ENCODE results near the gene C9orf153. TPM values are rescaled to one million over a fixed set of nuclear protein-coding genes. Genes with fewer than 3 reads are reported as not detected.

The C9orf153 gene
- total RNA-seq, 5 donors from 2014 or later (not counting 1 experiment from before 2014, with no cell fraction given), result 0.38 to 0.90 (median 0.55) TPM; not detected in 1

- POLR2A ChIA-PET, result no interaction called here
- Mint-ChIP-seq H3K9me3 (no peaks in the 10 kb centered on the region), H3K4me1 (peaks cover 42 to 54% (median 54%) of the 10 kb centered on the region in 3 donors), H3K27me3 (no peaks in the 10 kb centered on the region), H3K27ac (no peak overlapping the region), H3K4me3 (no peak overlapping the region), H3K36me3 (peaks cover 37% of the 10 kb centered on the region)
- no CpG with 5 or more reads among the region's 1 CpG for WGBS (ENCODE audit: insufficient coverage)
- H3K36me3 ChIP-seq (ENCODE audit: control insufficient read depth in 2 of 2, extremely low read depth in 1 of 2, insufficient read depth in 1 of 2, low read length in 1 of 2), result peaks cover 0 to 24% of the 10 kb centered on the region in 2 donors
- ATAC-seq (replicated peaks in 1 of 4), result no peak
- peaks cover 2 to 14% of the 10 kb centered on the region in 2 experiments for H3K4me1 ChIP-seq (ENCODE audit: control insufficient read depth in 1 of 2, extremely low read depth in 1 of 2, insufficient read depth in 2 of 2, low read length in 2 of 2)
- no peak overlapping the region for H3K4me3 ChIP-seq (ENCODE audit: control insufficient read depth in 1 of 2, extremely low read depth in 1 of 2, low read length in 1 of 2)
- H3K27me3 ChIP-seq (replicated peaks in 1 of 2; ENCODE audit: control insufficient read depth in 2 of 2, extremely low read depth in 1 of 2, insufficient read depth in 2 of 2, low read length in 1 of 2), result no peaks in the 10 kb centered on the region
- H3K27ac ChIP-seq (ENCODE audit: low read length), result no peak overlapping the region
- no peaks in the 10 kb centered on the region for H3K9me3 ChIP-seq
- CTCF ChIA-PET, result no interaction called here
- DNase-seq, result no peak
Observed at GRCh38 chr9:86277072-86277471, 17.6 kb upstream of the C9orf153 start.

- H3K4me3 ChIP-seq (ENCODE audit: control insufficient read depth in 1 of 2, extremely low read depth in 1 of 2, low read length in 1 of 2), result no peak overlapping the region
- no peak overlapping the region for H3K4me3 Mint-ChIP-seq
- ChIA-PET CTCF (interaction anchor here in 1 of 2 donors (1.1 kb wide), 1 partner anchor 67 kb away, joined by 3 read pairs; no protein-coding TSS in a partner anchor), POLR2A (no interaction called here)
- peaks cover 47% of the 10 kb centered on the region for H3K36me3 Mint-ChIP-seq
- H3K27me3 ChIP-seq (replicated peaks in 1 of 2; ENCODE audit: control insufficient read depth in 2 of 2, extremely low read depth in 1 of 2, insufficient read depth in 2 of 2, low read length in 1 of 2), result no peaks in the 10 kb centered on the region
- no peak overlapping the region for H3K27ac Mint-ChIP-seq
- no peak overlapping the region for H3K27ac ChIP-seq (ENCODE audit: low read length)
- peaks cover 0 to 10% of the 10 kb centered on the region in 2 experiments for H3K4me1 ChIP-seq (ENCODE audit: control insufficient read depth in 1 of 2, extremely low read depth in 1 of 2, insufficient read depth in 2 of 2, low read length in 2 of 2)
- 100% methylated on average over 1 of the region's 3 CpGs for whole genome bisulfite sequencing (ENCODE audit: insufficient coverage)
- no peak for ATAC-seq (replicated peaks in 1 of 4)
- peaks cover 0 to 35% of the 10 kb centered on the region in 2 donors for H3K36me3 ChIP-seq (ENCODE audit: control insufficient read depth in 2 of 2, extremely low read depth in 1 of 2, insufficient read depth in 1 of 2, low read length in 1 of 2)
- no peaks in the 10 kb centered on the region for H3K9me3 Mint-ChIP-seq
- no peaks in the 10 kb centered on the region for H3K27me3 Mint-ChIP-seq
- no peaks in the 10 kb centered on the region for H3K9me3 ChIP-seq
- H3K4me1 Mint-ChIP-seq, result peaks cover 37 to 48% (median 47%) of the 10 kb centered on the region in 3 donors
- no peak for DNase-seq
Observed at GRCh38 chr9:86275962-86276361, 16.5 kb upstream of the C9orf153 start.

- Mint-ChIP-seq H3K36me3 (peaks cover 45% of the 10 kb centered on the region), H3K9me3 (no peaks in the 10 kb centered on the region), H3K4me3 (no peak overlapping the region), H3K27ac (no peak overlapping the region), H3K27me3 (no peaks in the 10 kb centered on the region), H3K4me1 (peaks cover 28 to 40% (median 39%) of the 10 kb centered on the region in 3 donors)
- ATAC-seq (replicated peaks in 1 of 4) (no peak), DNase-seq (no peak)
- H3K4me3 ChIP-seq (ENCODE audit: control insufficient read depth in 1 of 2, extremely low read depth in 1 of 2, low read length in 1 of 2), result no peak overlapping the region
- no peak overlapping the region for H3K27ac ChIP-seq (ENCODE audit: low read length)
- ChIA-PET POLR2A (interaction anchor here (0.6 kb wide), 2 partner anchors 55 to 164 kb away, joined by 3 to 5 read pairs; no protein-coding TSS in a partner anchor), CTCF (interaction anchor here in 1 of 2 donors (1.3 kb wide), 1 partner anchor 8 kb away, joined by 4 read pairs; the partner anchor contains the start of gene ISCA1)
- 100% methylated on average over 5 of the region's 7 CpGs for WGBS (ENCODE audit: insufficient coverage)
- peaks cover 0 to 32% of the 10 kb centered on the region in 2 donors for H3K36me3 ChIP-seq (ENCODE audit: control insufficient read depth in 2 of 2, extremely low read depth in 1 of 2, insufficient read depth in 1 of 2, low read length in 1 of 2)
- no peaks in the 10 kb centered on the region for H3K27me3 ChIP-seq (replicated peaks in 1 of 2; ENCODE audit: control insufficient read depth in 2 of 2, extremely low read depth in 1 of 2, insufficient read depth in 2 of 2, low read length in 1 of 2)
- no peaks in the 10 kb centered on the region for H3K9me3 ChIP-seq
- H3K4me1 ChIP-seq (ENCODE audit: control insufficient read depth in 1 of 2, extremely low read depth in 1 of 2, insufficient read depth in 2 of 2, low read length in 2 of 2), result peaks cover 0 to 2% of the 10 kb centered on the region in 2 experiments
Observed at GRCh38 chr9:86274821-86275643, 15.6 kb upstream of the C9orf153 start.

- H3K27ac Mint-ChIP-seq, result no peak overlapping the region
- ATAC-seq (replicated peaks in 1 of 4) (no peak), DNase-seq (no peak)
- ChIA-PET POLR2A (no interaction called here), CTCF (no interaction called here)
- H3K27me3 Mint-ChIP-seq, result no peaks in the 10 kb centered on the region
- Histone ChIP-seq H3K9me3 (no peaks in the 10 kb centered on the region), H3K4me1 (ENCODE audit: control insufficient read depth in 1 of 2, extremely low read depth in 1 of 2, insufficient read depth in 2 of 2, low read length in 2 of 2) (no peaks in the 10 kb centered on the region), H3K27ac (ENCODE audit: low read length) (no peak overlapping the region), H3K36me3 (ENCODE audit: control insufficient read depth in 2 of 2, extremely low read depth in 1 of 2, insufficient read depth in 1 of 2, low read length in 1 of 2) (peaks cover 0 to 31% of the 10 kb centered on the region in 2 donors), H3K4me3 (ENCODE audit: control insufficient read depth in 1 of 2, extremely low read depth in 1 of 2, low read length in 1 of 2) (no peak overlapping the region), H3K27me3 (replicated peaks in 1 of 2; ENCODE audit: control insufficient read depth in 2 of 2, extremely low read depth in 1 of 2, insufficient read depth in 2 of 2, low read length in 1 of 2) (no peaks in the 10 kb centered on the region)
- no peak overlapping the region for H3K4me3 Mint-ChIP-seq
- H3K36me3 Mint-ChIP-seq, result peaks cover 39% of the 10 kb centered on the region
- WGBS (ENCODE audit: insufficient coverage), result 96% methylated on average over 3 of the region's 4 CpGs
- H3K9me3 Mint-ChIP-seq, result no peaks in the 10 kb centered on the region
- H3K4me1 Mint-ChIP-seq, result peaks cover 20 to 25% (median 20%) of the 10 kb centered on the region in 3 donors
Observed at GRCh38 chr9:86272221-86272620, 12.8 kb upstream of the C9orf153 start.

- H3K27ac Mint-ChIP-seq, result no peak overlapping the region
- H3K36me3 Mint-ChIP-seq, result peaks cover 54% of the 10 kb centered on the region
- H3K9me3 ChIP-seq, result no peaks in the 10 kb centered on the region
- no peaks in the 10 kb centered on the region for H3K9me3 Mint-ChIP-seq
- H3K4me1 ChIP-seq (ENCODE audit: control insufficient read depth in 1 of 2, extremely low read depth in 1 of 2, insufficient read depth in 2 of 2, low read length in 2 of 2), result no peaks in the 10 kb centered on the region
- ChIA-PET CTCF (no interaction called here), POLR2A (no interaction called here)
- H3K27me3 ChIP-seq (replicated peaks in 1 of 2; ENCODE audit: control insufficient read depth in 2 of 2, extremely low read depth in 1 of 2, insufficient read depth in 2 of 2, low read length in 1 of 2), result no peaks in the 10 kb centered on the region
- no peaks in the 10 kb centered on the region for H3K27me3 Mint-ChIP-seq
- H3K27ac ChIP-seq (ENCODE audit: low read length), result no peak overlapping the region
- peaks cover 6 to 22% of the 10 kb centered on the region in 2 donors for H3K36me3 ChIP-seq (ENCODE audit: control insufficient read depth in 2 of 2, extremely low read depth in 1 of 2, insufficient read depth in 1 of 2, low read length in 1 of 2)
- DNase-seq, result no peak
- H3K4me3 Mint-ChIP-seq, result no peak overlapping the region
- WGBS (ENCODE audit: insufficient coverage), result 93% methylated on average over 3 of the region's 6 CpGs
- ATAC-seq (replicated peaks in 1 of 4), result no peak
- H3K4me3 ChIP-seq (ENCODE audit: control insufficient read depth in 1 of 2, extremely low read depth in 1 of 2, low read length in 1 of 2), result no peak overlapping the region
- H3K4me1 Mint-ChIP-seq, result peaks cover 0 to 5% (median 2%) of the 10 kb centered on the region in 3 donors
Observed at GRCh38 chr9:86263876-86264275, 4.4 kb upstream of the C9orf153 start.

GRCh38 chr9:86262492-86262891 is 3.0 kb upstream of the C9orf153 start:
- H3K9me3 Mint-ChIP-seq, result no peaks in the 10 kb centered on the region
- no peak overlapping the region for H3K27ac Mint-ChIP-seq
- H3K36me3 Mint-ChIP-seq, result peaks cover 53% of the 10 kb centered on the region

More at GRCh38 chr9:86262492-86262891, 3.0 kb upstream of the C9orf153 start:
- Mint-ChIP-seq H3K4me1 (peaks cover 0 to 2% (median 0%) of the 10 kb centered on the region in 3 donors), H3K4me3 (no peak overlapping the region), H3K27me3 (no peaks in the 10 kb centered on the region)
- ATAC-seq (replicated peaks in 1 of 4) (no peak), DNase-seq (no peak)
- CTCF ChIA-PET, result no interaction called here
- Histone ChIP-seq H3K4me3 (ENCODE audit: control insufficient read depth in 1 of 2, extremely low read depth in 1 of 2, low read length in 1 of 2) (no peak overlapping the region), H3K27me3 (replicated peaks in 1 of 2; ENCODE audit: control insufficient read depth in 2 of 2, extremely low read depth in 1 of 2, insufficient read depth in 2 of 2, low read length in 1 of 2) (no peaks in the 10 kb centered on the region), H3K9me3 (no peaks in the 10 kb centered on the region), H3K36me3 (ENCODE audit: control insufficient read depth in 2 of 2, extremely low read depth in 1 of 2, insufficient read depth in 1 of 2, low read length in 1 of 2) (peaks cover 6 to 19% of the 10 kb centered on the region in 2 donors), H3K27ac (ENCODE audit: low read length) (no peak overlapping the region), H3K4me1 (ENCODE audit: control insufficient read depth in 1 of 2, extremely low read depth in 1 of 2, insufficient read depth in 2 of 2, low read length in 2 of 2) (no peaks in the 10 kb centered on the region)
- POLR2A ChIA-PET, result no interaction called here
- no CpG with 5 or more reads among the region's 4 CpGs for WGBS (ENCODE audit: insufficient coverage)

Data from T-cell (primary cell).